Measurements from ENCODE around the gene SLC6A12. TPM values are rescaled to one million over a fixed set of nuclear protein-coding genes. Genes with fewer than 3 reads are reported as not detected.

SLC6A12 gene
- total and polyA plus RNA-seq, 9 of the 15 experiments (the other 6 are each of a cell fraction or from before 2014, with no cell fraction given), result not detected

DNA sequence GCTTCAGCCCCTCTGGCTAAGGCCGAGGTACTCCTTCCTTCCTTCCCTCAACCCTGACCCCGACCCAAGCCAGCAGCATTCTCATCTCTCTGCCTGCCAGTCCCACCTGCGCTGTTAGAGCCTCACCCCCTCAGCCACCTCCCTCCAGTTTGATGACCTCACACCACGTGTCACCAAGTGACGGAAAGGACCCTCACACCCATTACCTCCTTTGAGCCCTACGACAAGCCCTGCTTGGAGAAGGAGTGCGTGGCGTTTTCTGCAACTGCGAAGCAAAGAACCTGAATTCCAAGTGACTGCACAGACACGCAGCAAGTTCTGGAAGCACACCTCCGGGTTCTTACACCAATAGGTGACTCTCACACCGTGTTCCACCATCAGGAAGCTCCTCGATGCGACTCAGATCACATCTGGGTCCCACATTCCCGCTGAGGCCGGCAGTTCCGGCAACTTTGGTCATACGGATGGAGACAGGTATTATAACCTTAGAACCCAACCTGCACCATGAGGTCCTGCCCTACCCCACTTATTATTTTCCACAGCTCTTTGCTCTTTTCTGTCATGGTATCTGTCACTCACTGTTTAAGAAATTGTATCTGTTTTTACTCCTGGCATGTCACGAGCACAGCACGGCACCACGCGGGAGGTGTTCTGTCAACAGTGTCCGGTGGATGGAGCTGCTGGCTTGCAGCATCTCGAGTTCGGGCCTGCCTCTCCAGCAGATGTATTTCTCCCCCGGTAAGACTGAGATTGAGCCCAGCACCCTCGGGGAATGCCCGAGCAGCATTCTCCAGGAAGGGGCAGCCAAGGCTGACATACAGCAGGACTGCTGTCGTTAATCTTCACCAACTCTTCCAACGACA is 5.0 kb upstream of the SLC6A12 start:
- Histone ChIP-seq H3K79me2 (ENCODE audit: control insufficient read depth, insufficient read depth, low read length) (no peaks in the 10 kb centered on the region), H3K4me1 (replicated peaks in 1 of 2; ENCODE audit: control insufficient read depth in 2 of 2, insufficient read depth in 2 of 2, low read length in 2 of 2) (peaks cover 0 to 5% of the 10 kb centered on the region in 2 experiments; a peak in 2 of 5 replicates), H4K20me1 (replicated peaks; ENCODE audit: control insufficient read depth, insufficient read depth, low read length) (0 out of 2 replicates have a peak, but pooled peaks cover 4% of the 10 kb centered on the region), H3K27ac (ENCODE audit: extremely low read depth, low read depth, low read length) (no peak overlapping the region), H3K36me3 (ENCODE audit: control insufficient read depth, insufficient read depth, low read length) (no peaks in the 10 kb centered on the region), H2AFZ (ENCODE audit: low read depth, low read length) (no peak overlapping the region), H3K9me1 (ENCODE audit: control insufficient read depth, insufficient read depth, low read length) (no peaks in the 10 kb centered on the region), H3K9ac (ENCODE audit: insufficient read depth in 1 of 2, low read depth in 2 of 2, low read length in 2 of 2) (no peak overlapping the region), H3K4me3 (no peak overlapping the region), H3K4me2 (ENCODE audit: insufficient read depth, low read length) (no peak overlapping the region), H3K27me3 (ENCODE audit: control insufficient read depth in 2 of 2, insufficient read depth in 2 of 2, low read length in 2 of 2) (peaks cover 3 to 63% of the 10 kb centered on the region in 2 experiments), H3K9me3 (replicated peaks; ENCODE audit: control insufficient read depth, insufficient read depth, low read depth, low read length) (no peaks in the 10 kb centered on the region)
- WGBS (ENCODE audit: insufficient coverage, low coverage, missing lambda C conversion rate), result 12% methylated on average over 27 of the region's 30 CpGs
- FAIRE-seq (no peak), DNase-seq (ENCODE audit: extremely low read depth in 1 of 4, low spot score in 3 of 4) (no peak), ATAC-seq (no peak)
- BruUV-seq (replicated peaks), result no TSS peak
- intact Hi-C loops (cut with micrococcal nuclease), result no loop called here
- CTCF ChIA-PET (ENCODE audit: low intra/inter-chr PET ratio), result no interaction called here
- in situ Hi-C loops (cut with MboI), result no loop called here
- POLR2A ChIA-PET, result interaction anchor here (1.0 kb wide), 1 partner anchor 47 kb away, joined by 3 read pairs; no protein-coding TSS in a partner anchor
- 0 out of 6 replicates have a peak, but pooled peaks of 1 of the 3 experiments have one; percentile 2 for TF ChIP-seq CTCF (IDR thresholded peaks at IDR 0.05 in 2 of 3, conservative IDR thresholded peaks at IDR 0.05 in 1 of 3; ENCODE audit: insufficient read depth in 2 of 3, low read depth in 1 of 3, low read length in 3 of 3)
- no peak for TF ChIP-seq E2F5 (CRISPR knock-in tag; IDR thresholded peaks at IDR 0.05)
- TF ChIP-seq SUPT5H (IDR thresholded peaks at IDR 0.05), result no peak
